Ishikawa (cell line): ENCODE measurements around the gene GATA3.

ENCODE experiments used
- MAX ChIP-seq: IDR thresholded peaks from 2 replicates; pipeline ENCODE4 v1.6.1; 2012
- RAD21 ChIP-seq: IDR thresholded peaks from 2 replicates; pipeline ENCODE4 v1.6.1; 2012; ENCODE audit warnings: low read depth
- TAF1 ChIP-seq: IDR thresholded peaks from 2 replicates; pipeline ENCODE4 v1.6.1; 2012; ENCODE audit warnings: low read depth, mild to moderate bottlenecking
- TEAD4 ChIP-seq: IDR thresholded peaks from 2 replicates; pipeline ENCODE4 v1.6.1; 2012

- TF ChIP-seq RAD21 (no peak), MAX (no peak), TAF1 (no peak), TEAD4 (no peak)
Measured at GRCh38 chr10:8104721-8105120, 50.2 kb downstream of the GATA3 start.
